ENCODE results near the gene SCNN1B. TPM values are rescaled to one million over a fixed set of nuclear protein-coding genes. Genes with fewer than 3 reads are reported as not detected.

Gene SCNN1B
- total RNA-seq, 1 donor from 2014 or later, result not detected

- peaks cover 9% of the 10 kb centered on the region for H3K4me1 ChIP-seq
- no peak for DNase-seq
- H3K27ac ChIP-seq (replicated peaks), result no peak overlapping the region
- intact Hi-C loops (cut with micrococcal nuclease), result no loop called here
- TF ChIP-seq, protein P1, sequence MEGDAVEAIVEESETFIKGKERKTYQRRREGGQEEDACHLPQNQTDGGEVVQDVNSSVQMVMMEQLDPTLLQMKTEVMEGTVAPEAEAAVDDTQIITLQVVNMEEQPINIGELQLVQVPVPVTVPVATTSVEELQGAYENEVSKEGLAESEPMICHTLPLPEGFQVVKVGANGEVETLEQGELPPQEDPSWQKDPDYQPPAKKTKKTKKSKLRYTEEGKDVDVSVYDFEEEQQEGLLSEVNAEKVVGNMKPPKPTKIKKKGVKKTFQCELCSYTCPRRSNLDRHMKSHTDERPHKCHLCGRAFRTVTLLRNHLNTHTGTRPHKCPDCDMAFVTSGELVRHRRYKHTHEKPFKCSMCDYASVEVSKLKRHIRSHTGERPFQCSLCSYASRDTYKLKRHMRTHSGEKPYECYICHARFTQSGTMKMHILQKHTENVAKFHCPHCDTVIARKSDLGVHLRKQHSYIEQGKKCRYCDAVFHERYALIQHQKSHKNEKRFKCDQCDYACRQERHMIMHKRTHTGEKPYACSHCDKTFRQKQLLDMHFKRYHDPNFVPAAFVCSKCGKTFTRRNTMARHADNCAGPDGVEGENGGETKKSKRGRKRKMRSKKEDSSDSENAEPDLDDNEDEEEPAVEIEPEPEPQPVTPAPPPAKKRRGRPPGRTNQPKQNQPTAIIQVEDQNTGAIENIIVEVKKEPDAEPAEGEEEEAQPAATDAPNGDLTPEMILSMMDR (IDR thresholded peaks at IDR 0.05; ENCODE audit: borderline replicate concordance), result no peak
- peaks cover 8% of the 10 kb centered on the region for H3K27me3 ChIP-seq (ENCODE audit: low read depth)
- no peak overlapping the region for H3K4me3 ChIP-seq
- H3K36me3 ChIP-seq, result no peaks in the 10 kb centered on the region
- no peaks in the 10 kb centered on the region for H3K9me3 ChIP-seq (replicated peaks)
Observed at GRCh38 chr16:23317266-23317661, 15.2 kb downstream of the SCNN1B start.

DNA sequence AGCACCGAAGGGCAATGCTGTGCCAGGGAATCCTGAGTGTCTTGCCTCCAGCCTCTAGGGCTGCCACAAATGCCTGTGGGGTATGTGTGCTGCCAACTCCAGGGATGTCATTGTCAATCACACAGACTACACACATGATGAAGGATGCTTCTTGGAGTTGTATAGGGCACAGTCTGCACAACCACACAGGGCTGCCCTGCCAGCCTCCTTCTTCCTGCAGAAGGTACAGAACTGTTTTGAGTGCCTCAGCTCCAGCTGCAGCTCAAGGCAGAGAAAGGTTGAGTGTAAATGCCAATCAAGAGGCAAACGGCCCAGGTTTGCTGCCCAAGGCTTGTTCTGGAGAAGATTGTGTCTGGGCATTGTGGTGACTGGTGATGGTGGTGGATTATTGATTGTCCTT lies 15.6 kb downstream of the SCNN1B start:
- H3K27me3 ChIP-seq (ENCODE audit: low read depth), result peaks cover 8% of the 10 kb centered on the region
- no peaks in the 10 kb centered on the region for H3K36me3 ChIP-seq
- intact Hi-C loops (cut with micrococcal nuclease), result no loop called here
- TF ChIP-seq, protein P1 (IDR thresholded peaks at IDR 0.05; ENCODE audit: borderline replicate concordance), result no peak
- H3K4me1 ChIP-seq, result peaks cover 9% of the 10 kb centered on the region
- DNase-seq, result no peak
- H3K27ac ChIP-seq (replicated peaks), result no peak overlapping the region
- H3K9me3 ChIP-seq (replicated peaks), result no peaks in the 10 kb centered on the region
- no peak overlapping the region for H3K4me3 ChIP-seq

- intact Hi-C loops (cut with micrococcal nuclease), result no loop called here
- no peak overlapping the region for H3K4me3 ChIP-seq
- H3K4me1 ChIP-seq, result peaks cover 9% of the 10 kb centered on the region
- H3K27ac ChIP-seq (replicated peaks), result no peak overlapping the region
- no peaks in the 10 kb centered on the region for H3K36me3 ChIP-seq
- no peak for DNase-seq
- TF ChIP-seq, protein P1 (IDR thresholded peaks at IDR 0.05; ENCODE audit: borderline replicate concordance), result no peak
- H3K9me3 ChIP-seq (replicated peaks), result no peaks in the 10 kb centered on the region
- peaks cover 8% of the 10 kb centered on the region for H3K27me3 ChIP-seq (ENCODE audit: low read depth)
Observed at GRCh38 chr16:23318639-23319038, 16.5 kb downstream of the SCNN1B start.

- intact Hi-C loops (cut with micrococcal nuclease), result no loop called here
Observed at GRCh38 chr16:23319861-23320615, 17.9 kb downstream of the SCNN1B start.

DNA sequence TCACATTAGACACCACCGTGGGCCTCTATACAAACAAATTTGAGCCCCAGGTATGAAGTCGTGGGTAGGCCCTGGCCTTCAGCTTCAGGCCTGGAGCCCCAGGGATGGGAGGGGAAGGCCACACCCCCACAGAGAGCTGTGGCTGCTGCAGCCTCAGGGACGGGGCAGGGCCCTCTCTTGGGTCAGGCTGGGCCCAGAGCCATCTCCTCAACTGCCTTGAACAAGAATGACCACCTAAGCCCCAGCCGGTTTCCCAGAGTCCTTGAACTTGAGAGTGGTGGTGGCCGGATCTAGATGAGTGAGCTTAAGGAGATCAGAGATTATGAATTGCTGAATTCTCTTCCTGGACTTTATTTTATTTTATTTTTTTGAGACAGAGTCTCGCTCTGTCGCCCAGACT lies 18.6 kb downstream of the SCNN1B start:
- Histone ChIP-seq H3K36me3 (no peaks in the 10 kb centered on the region), H3K27ac (replicated peaks) (no peak overlapping the region), H3K4me3 (no peak overlapping the region), H3K9me3 (replicated peaks) (no peaks in the 10 kb centered on the region), H3K4me1 (peaks cover 17% of the 10 kb centered on the region), H3K27me3 (ENCODE audit: low read depth) (no peaks in the 10 kb centered on the region)
- no peak for DNase-seq
- TF ChIP-seq, protein P1 (IDR thresholded peaks at IDR 0.05; ENCODE audit: borderline replicate concordance), result no peak
- intact Hi-C loops (cut with micrococcal nuclease), result no loop called here

More at GRCh38 chr16:23319861-23320615, 17.9 kb downstream of the SCNN1B start:
- TF ChIP-seq, protein P1 (IDR thresholded peaks at IDR 0.05; ENCODE audit: borderline replicate concordance), result no peak
- Histone ChIP-seq H3K4me1 (peaks cover 17% of the 10 kb centered on the region), H3K36me3 (no peaks in the 10 kb centered on the region), H3K27ac (replicated peaks) (no peak overlapping the region), H3K9me3 (replicated peaks) (no peaks in the 10 kb centered on the region), H3K4me3 (no peak overlapping the region), H3K27me3 (ENCODE audit: low read depth) (peaks cover 6% of the 10 kb centered on the region)
- DNase-seq, result no peak

All from left ventricle myocardium inferior (tissue), 1 donor.